NOMO-1 treated with dmso at 0.1 percent for 144 hours (cell line): Measurements from ENCODE around the gene GDF9.

Source experiments
- DNase-seq: peaks from one replicate; lab custom pipeline; 2025; ENCODE audit not compliant: unreplicated experiment; lab: John Stamatoyannopoulos, UW

Gene GDF9

DNA sequence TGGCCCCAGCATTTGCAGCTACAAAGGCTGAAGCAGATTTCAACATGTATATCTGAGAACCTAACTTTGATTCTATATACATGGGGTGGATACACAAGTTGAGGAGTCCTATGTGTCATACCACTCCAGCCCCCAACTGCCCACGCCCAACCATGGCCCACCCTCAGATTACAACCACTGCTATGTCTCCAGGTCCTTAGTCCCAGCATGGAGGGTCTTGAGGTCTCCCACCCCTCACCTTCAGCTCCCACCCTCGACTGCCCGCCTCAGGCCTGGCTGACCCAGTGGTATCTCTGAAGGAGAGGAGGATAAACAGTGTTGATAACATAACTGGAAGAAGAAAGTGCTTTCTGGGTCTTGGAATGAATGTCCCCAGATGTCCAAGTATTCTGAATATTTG is 44.9 kb downstream of the GDF9 start:
- DNase-seq, result no peak

- DNase-seq, result peak; percentile 57
Observed at GRCh38 chr5:132820162-132820754, 46.0 kb downstream of the GDF9 start.

GRCh38 chr5:132819468-132819867 is 46.8 kb downstream of the GDF9 start:
- DNase-seq, result no peak

GRCh38 chr5:132817011-132817410 is 49.3 kb downstream of the GDF9 start:
- no peak for DNase-seq

DNA sequence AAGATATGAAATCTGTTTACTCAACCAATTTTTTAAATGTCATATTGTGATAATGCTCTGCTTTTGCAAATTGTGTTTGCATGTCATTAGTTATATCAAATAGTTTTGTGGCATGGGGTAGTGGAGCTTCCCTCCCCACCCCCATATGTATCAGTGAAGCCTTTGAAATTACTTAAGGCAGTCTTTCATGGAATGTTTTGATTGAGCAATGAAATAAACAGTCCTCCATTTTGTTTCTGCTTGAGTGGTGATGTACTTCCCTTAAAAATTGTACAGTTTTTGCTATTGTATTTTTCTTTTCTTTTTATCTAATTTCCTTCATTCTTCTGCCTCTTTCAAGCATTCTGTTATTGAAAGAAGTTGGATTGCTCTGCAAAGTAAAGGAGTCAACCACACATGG is 49.7 kb downstream of the GDF9 start:
- DNase-seq, result no peak

DNA sequence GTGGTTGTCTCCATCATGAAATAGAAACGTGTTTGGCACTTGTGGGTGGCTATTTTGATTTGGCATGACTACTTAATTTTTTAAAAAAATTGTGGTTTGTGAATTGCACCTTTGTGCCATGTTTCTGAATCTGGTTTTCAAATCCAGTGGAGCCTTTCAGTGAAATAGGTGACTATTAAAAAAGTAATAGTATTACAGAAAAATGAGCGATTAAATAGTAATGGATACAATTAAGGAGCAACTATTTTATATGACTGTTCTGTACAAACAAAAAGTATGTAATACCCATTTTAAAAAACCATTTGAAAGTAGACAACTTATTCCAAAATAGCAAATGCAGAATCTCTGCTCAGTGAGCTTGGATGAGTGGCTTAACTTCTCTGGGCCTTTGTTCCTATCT is 50.2 kb downstream of the GDF9 start:
- DNase-seq, result no peak

- no peak for DNase-seq
Observed at GRCh38 chr5:132815454-132815853, 50.8 kb downstream of the GDF9 start.

- DNase-seq, result no peak
Observed at GRCh38 chr5:132814503-132815294, 51.6 kb downstream of the GDF9 start.

DNA sequence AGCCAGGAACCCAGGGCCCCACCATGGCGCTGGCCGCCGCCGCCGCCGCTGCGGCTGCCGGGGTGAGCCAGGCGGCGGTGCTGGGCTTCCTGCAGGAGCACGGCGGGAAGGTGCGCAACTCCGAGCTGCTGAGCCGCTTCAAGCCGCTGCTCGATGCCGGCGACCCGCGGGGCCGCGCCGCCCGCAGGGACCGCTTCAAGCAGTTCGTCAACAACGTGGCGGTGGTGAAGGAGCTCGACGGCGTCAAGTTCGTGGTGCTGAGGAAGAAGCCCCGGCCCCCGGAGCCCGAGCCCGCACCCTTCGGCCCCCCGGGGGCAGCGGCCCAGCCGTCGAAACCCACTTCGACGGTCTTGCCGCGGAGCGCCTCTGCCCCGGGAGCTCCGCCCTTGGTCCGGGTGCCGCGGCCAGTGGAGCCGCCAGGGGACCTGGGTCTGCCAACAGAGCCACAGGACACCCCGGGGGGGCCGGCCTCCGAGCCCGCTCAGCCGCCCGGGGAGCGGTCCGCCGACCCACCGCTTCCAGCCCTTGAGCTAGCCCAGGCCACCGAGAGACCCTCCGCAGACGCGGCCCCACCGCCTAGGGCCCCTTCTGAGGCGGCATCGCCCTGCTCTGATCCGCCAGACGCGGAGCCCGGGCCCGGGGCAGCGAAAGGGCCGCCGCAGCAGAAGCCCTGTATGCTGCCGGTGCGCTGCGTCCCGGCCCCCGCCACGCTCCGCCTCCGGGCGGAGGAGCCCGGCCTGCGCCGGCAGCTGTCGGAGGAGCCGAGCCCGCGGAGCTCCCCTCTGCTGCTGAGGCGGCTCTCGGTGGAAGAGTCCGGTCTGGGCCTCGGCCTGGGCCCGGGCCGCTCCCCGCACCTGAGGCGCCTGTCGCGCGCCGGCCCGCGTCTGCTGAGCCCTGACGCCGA is 52.4 kb downstream of the GDF9 start:
- no peak for DNase-seq

DNA sequence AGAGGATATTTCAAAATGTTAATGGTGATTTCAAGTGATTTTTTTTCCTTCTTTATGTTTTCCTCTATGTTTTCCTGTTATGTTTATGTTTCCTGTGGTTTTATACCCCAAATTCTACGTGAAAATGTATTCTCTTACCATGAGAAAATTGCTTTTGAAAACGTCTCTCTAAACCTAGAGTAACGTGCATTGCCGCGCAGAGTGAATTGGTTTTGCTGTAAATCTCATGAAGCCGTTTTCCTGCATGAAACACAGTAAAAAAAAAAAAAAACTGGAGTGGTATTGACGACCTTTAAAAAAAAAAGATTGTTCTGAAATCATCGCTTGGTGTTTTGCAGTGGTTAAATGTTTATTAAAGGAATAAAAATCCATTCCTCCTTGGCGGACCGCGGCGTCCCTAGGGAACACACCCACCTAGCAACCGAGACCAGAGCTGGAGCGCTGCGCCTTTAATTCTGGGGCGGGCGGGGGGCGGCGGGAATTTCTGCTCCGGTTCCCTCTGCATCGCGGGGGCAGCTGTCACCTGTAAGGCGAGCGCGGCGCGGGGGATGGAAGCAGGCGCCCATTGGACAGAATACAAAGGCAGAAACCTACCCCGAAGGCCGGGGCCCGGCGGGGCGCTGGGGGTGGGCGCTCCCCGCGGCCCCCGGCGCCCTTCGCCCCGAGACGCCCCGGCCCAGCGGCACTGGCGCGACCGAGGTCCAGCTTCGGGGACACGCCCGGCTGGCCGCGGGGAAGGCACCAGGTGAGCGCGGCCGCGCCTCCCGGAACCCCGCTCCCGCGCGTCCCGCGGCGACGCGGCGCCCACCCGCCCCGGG is 53.3 kb downstream of the GDF9 start, which contains the start of gene SOWAHA:
Gene SOWAHA (plus strand): TSS at position 522 of the 818 bp plus-strand sequence. CDS start 320 bp downstream, outside the sequence.
- no peak for DNase-seq

- DNase-seq, result peak; percentile 50
Observed at GRCh38 chr5:132812123-132812765, 54.0 kb downstream of the GDF9 start.
